HepG2 (cell line): ENCODE data around the gene STEAP2. TPM values are rescaled to one million over a fixed set of nuclear protein-coding genes. Genes with fewer than 3 reads are reported as not detected.
A peak's percentile ranks its signal among the peaks of the same experiment; 100 is the strongest.

ENCODE experiments used
- ATF7 ChIP-seq, 2 experiments: fragments of 450-650 bp in 1 of 2; sonication (generic) in 1 of 2; formaldehyde crosslinking in 1 of 2; IDR thresholded peaks; 2 replicates each; pipeline versions ENCODE4 v1.4.0 to v1.6.1; 2016 to 2020; ENCODE audit warnings: antibody characterized with exemption in 1 of 2, mild to moderate bottlenecking in 1 of 2, missing genetic modification reagents in 1 of 2
- CBFB ChIP-seq: sonication (generic); formaldehyde crosslinking; IDR thresholded peaks from 2 replicates; pipeline ENCODE4 v1.4.0; 2020; ENCODE audit warnings: missing genetic modification reagents
- CSRNP1 ChIP-seq: sonication (generic); formaldehyde crosslinking; IDR thresholded peaks from 2 replicates; pipeline ENCODE4 v1.8.1; 2023; ENCODE audit warnings: mild to moderate bottlenecking, missing genetic modification reagents
- MLLT10 ChIP-seq: sonication (generic); formaldehyde crosslinking; IDR thresholded peaks from 2 replicates; pipeline ENCODE4 v1.4.0; 2020; ENCODE audit warnings: missing genetic modification reagents
- NBN ChIP-seq: fragments of 450-650 bp; conservative IDR thresholded peaks from 2 replicates; pipeline ENCODE4 v1.6.1; 2017
- NR2C2 ChIP-seq: sonication (generic); formaldehyde crosslinking; IDR thresholded peaks from 2 replicates; pipeline ENCODE4 v1.4.0; 2020; ENCODE audit warnings: missing genetic modification reagents, mild to moderate bottlenecking, moderate library complexity, borderline replicate concordance
- SKI ChIP-seq: fragments of 450-650 bp; IDR thresholded peaks from one replicate; pipeline ENCODE4 v1.6.1; 2018; ENCODE audit warnings: mild to moderate bottlenecking; ENCODE audit not compliant: partially characterized antibody
- SKIL ChIP-seq: sonication (generic); formaldehyde crosslinking; IDR thresholded peaks from 2 replicates; pipeline ENCODE4 v1.8.0; 2022; ENCODE audit warnings: missing genetic modification reagents, mild to moderate bottlenecking, moderate library complexity, borderline replicate concordance
- TEAD3 ChIP-seq: optimal IDR thresholded peaks from 2 replicates; pipeline ENCODE3; 2016; ENCODE audit warnings: borderline replicate concordance
- ZBTB4 ChIP-seq: sonication (generic); formaldehyde crosslinking; IDR thresholded peaks from 2 replicates; pipeline ENCODE4 v1.4.0; 2020; ENCODE audit warnings: missing genetic modification reagents, mild to moderate bottlenecking, borderline replicate concordance
- ZNF644 ChIP-seq: IDR thresholded peaks from 2 replicates; pipeline ENCODE4 v1.6.1; 2016; ENCODE audit warnings: low read depth
- ZNF646 ChIP-seq: sonication (generic); formaldehyde crosslinking; IDR thresholded peaks from 2 replicates; pipeline ENCODE4 v1.9.0; 2021; ENCODE audit warnings: mild to moderate bottlenecking, missing genetic modification reagents
- ZNF720 ChIP-seq: sonication (generic); formaldehyde crosslinking; IDR thresholded peaks from 2 replicates; pipeline ENCODE4 v1.4.0; 2020; ENCODE audit warnings: missing genetic modification reagents
- polyA plus RNA-seq, 8 experiments: library from polyadenylated mRNA; depleted of rRNA in 3 of 8; stranded (reverse) in 7 of 8; unstranded in 1 of 8; fragments of >200 nt; fragmentation: Illumina TruSeq in 4 of 8; extraction: Trizol in 4 of 8; gene quantifications; 2 replicates each; pipeline versions ENCODE4 v1.2.1 to v1.2.3, GENCODE V29; 2011 to 2016; ENCODE audit warnings: low read depth in 4 of 8, missing spikeins in 1 of 8, mixed read lengths in 1 of 8; ENCODE audit not compliant: insufficient read depth in 1 of 8
- total RNA-seq, 5 experiments: library from RNA; depleted of rRNA; stranded (reverse); fragments of >200 nt; fragmentation: Illumina TruSeq; extraction: Trizol; gene quantifications; 2 replicates each; pipeline ENCODE4 v1.2.3, GENCODE V29; 2016; ENCODE audit warnings: low read depth in 1 of 5

The STEAP2 gene
- total and polyA plus RNA-seq, 2 of the 13 experiments (the other 11 are each of a cell fraction or from before 2014, with no cell fraction given) = 4.3 to 4.4 TPM

GRCh38 chr7:90244909-90245851 is 33.6 kb downstream of the STEAP2 start, which contains the start of gene CFAP69 (continued):
- no peak for TF ChIP-seq ZBTB4 (CRISPR knock-in tag)
- peak; percentile 41; the same call in 1 of the 2 replicates for TF ChIP-seq CBFB (CRISPR knock-in tag)
- peak; percentile 81 for TF ChIP-seq CSRNP1 (CRISPR knock-in tag)
- TF ChIP-seq SKIL = no peak; the same call in 1 of the 2 replicates
- no peak for TF ChIP-seq ATF7 (IDR thresholded peaks at IDR 0.05)
- TF ChIP-seq ATF7 (CRISPR knock-in tag; IDR thresholded peaks at IDR 0.05) = 0 out of 2 replicates have a peak, but pooled peaks have one; percentile 9
- TF ChIP-seq NBN = no peak
- TF ChIP-seq NR2C2 = peak; percentile 87
- no peak for TF ChIP-seq SKI
- TF ChIP-seq TEAD3 = peak; percentile 19
- no peak for TF ChIP-seq ZNF644 (CRISPR knock-in tag)
- no peak for TF ChIP-seq ZNF646 (CRISPR knock-in tag)
- no peak for TF ChIP-seq ZNF720 (CRISPR knock-in tag)
- TF ChIP-seq MLLT10 (CRISPR knock-in tag) = no peak
